Activated CD8-positive, alpha-beta T cell treated with anti-CD3 and anti-CD28 coated beads, Interleukin-2, amount 10 ng/mL, durations not matched to agents 7 days and 5 days (primary cell): ENCODE results near the gene PTK7. TPM values are rescaled to one million over a fixed set of nuclear protein-coding genes. Genes with fewer than 3 reads are reported as not detected.

Experiments used
- ATAC-seq: fragments of 150-1000 bp; cut with Tn5 transposase; one replicate; pipeline ENCODE4 v1.10.0; 2021; ENCODE audit warnings: moderate library complexity
- CTCF ChIA-PET: fragments of 350-600 bp; sonication (Branson Sonifier 250); formaldehyde crosslinking; loops from one replicate; lab custom pipeline; 2021; ENCODE audit warnings: antibody characterized with exemption; lab: Charles Lee
- POLR2A ChIA-PET: fragments of 350-600 bp; sonication (Branson Sonifier 250); formaldehyde crosslinking; loops from one replicate; lab custom pipeline; 2021; ENCODE audit warnings: antibody characterized with exemption; lab: Charles Lee
- DNase-seq: peaks from one replicate; pipeline ENCODE4 v3.0.0-alpha.2; 2020
- H3K27ac Mint-ChIP-seq: one replicate; pipeline ENCODE4 v1.8.0; 2021; ENCODE audit warnings: mild to moderate bottlenecking, mixed read lengths
- H3K27me3 Mint-ChIP-seq: one replicate; pipeline ENCODE4 v1.8.0; 2021; ENCODE audit warnings: low read depth, mixed read lengths
- H3K36me3 Mint-ChIP-seq: one replicate; pipeline ENCODE4 v1.8.0; 2021; ENCODE audit warnings: low read depth, mixed read lengths
- H3K4me1 Mint-ChIP-seq: one replicate; pipeline ENCODE4 v1.8.0; 2021; ENCODE audit warnings: low read depth, mixed read lengths
- H3K4me3 Mint-ChIP-seq: one replicate; pipeline ENCODE4 v1.8.0; 2021; ENCODE audit warnings: mild to moderate bottlenecking, mixed read lengths
- H3K9me3 Mint-ChIP-seq: one replicate; pipeline ENCODE4 v1.8.0; 2022; ENCODE audit warnings: mixed read lengths; ENCODE audit not compliant: insufficient read depth
- total RNA-seq, 2 experiments: library from RNA; stranded (reverse); gene quantifications; one replicate each; pipeline ENCODE4 v1.2.3, GENCODE V29; 2021

The PTK7 gene
- total RNA-seq, 2 experiments from 2014 or later = 1.2 to 1.8 TPM

GRCh38 chr6:43055966-43056365 lies 20.1 kb upstream of the PTK7 start:
- POLR2A ChIA-PET = interaction anchor here (1.7 kb wide), 1 partner anchor 76 kb away, joined by 9 read pairs; no protein-coding TSS in a partner anchor
- H3K36me3 Mint-ChIP-seq = peaks cover 36% of the 10 kb centered on the region

GRCh38 chr6:43058531-43058930 lies 17.6 kb upstream of the PTK7 start:
- CTCF ChIA-PET = interaction anchor here (1.4 to 1.5 kb wide), 2 partner anchors 45 to 84 kb away, joined by 4 to 8 read pairs; partner anchors contain the start of genes KLHDC3 and MEA1
- no peaks in the 10 kb centered on the region for H3K27me3 Mint-ChIP-seq
- no peaks in the 10 kb centered on the region for H3K9me3 Mint-ChIP-seq
- peaks cover 27% of the 10 kb centered on the region for H3K36me3 Mint-ChIP-seq
- POLR2A ChIA-PET = interaction anchor here (0.8 to 1.3 kb wide), 3 partner anchors 74 to 85 kb away, joined by 3 to 6 read pairs (median 5); partner anchors contain the start of gene PPP2R5D
- peak overlapping the region; percentile 95 for H3K4me3 Mint-ChIP-seq
- no peak for ATAC-seq
- DNase-seq = no peak
- H3K27ac Mint-ChIP-seq = peak overlapping the region; percentile 98
- H3K4me1 Mint-ChIP-seq = peaks cover 32% of the 10 kb centered on the region

More at GRCh38 chr6:43055966-43056365, 20.1 kb upstream of the PTK7 start:
- Mint-ChIP-seq H3K4me1 (peaks cover 49% of the 10 kb centered on the region), H3K27ac (no peak overlapping the region), H3K4me3 (no peak overlapping the region), H3K27me3 (no peaks in the 10 kb centered on the region), H3K9me3 (no peaks in the 10 kb centered on the region)
- CTCF ChIA-PET = interaction anchor here (0.9 kb wide), 1 partner anchor 42 kb away, joined by 3 read pairs; no protein-coding TSS in a partner anchor
- DNase-seq (no peak), ATAC-seq (no peak)

GRCh38 chr6:43059168-43060033 lies 16.7 kb upstream of the PTK7 start, which contains the start of the genes KLC4 and MRPL2:
TSS of gene KLC4 (plus strand) at chr6:43059631. CDS start at chr6:43061336, 1,705 bp downstream.
TSS of gene MRPL2 (minus strand) at chr6:43059434. CDS start at chr6:43059381, 53 bp downstream.
- DNase-seq = peak; percentile 99
- H3K27me3 Mint-ChIP-seq = no peaks in the 10 kb centered on the region
- POLR2A ChIA-PET = interaction anchor here (0.7 to 1.4 kb wide), 7 partner anchors 10 to 418 kb away, joined by 3 to 6 read pairs (median 3); partner anchors contain the start of genes KLHDC3, MEA1, PPP2R5D and TJAP1
- no peaks in the 10 kb centered on the region for H3K9me3 Mint-ChIP-seq
- ATAC-seq = peak; percentile 95
- peaks cover 21% of the 10 kb centered on the region for H3K36me3 Mint-ChIP-seq
- CTCF ChIA-PET = interaction anchor here (0.7 to 1.5 kb wide), 5 partner anchors 10 to 339 kb away, joined by 3 to 8 read pairs (median 4); partner anchors contain the start of genes KLHDC3 and MEA1
- H3K27ac Mint-ChIP-seq = peak within 1 kb of the TSS; percentile 98
- H3K4me1 Mint-ChIP-seq = peaks cover 25% of the 10 kb centered on the region
- H3K4me3 Mint-ChIP-seq = peak within 1 kb of the TSS; percentile 95

- Mint-ChIP-seq H3K27me3 (no peaks in the 10 kb centered on the region), H3K27ac (peak overlapping the region; percentile 98), H3K4me1 (peaks cover 24% of the 10 kb centered on the region), H3K36me3 (peaks cover 21% of the 10 kb centered on the region), H3K9me3 (no peaks in the 10 kb centered on the region), H3K4me3 (peak overlapping the region; percentile 95)
- ChIA-PET CTCF (interaction anchor here (0.6 to 1.5 kb wide), 6 partner anchors 9 to 132 kb away, joined by 3 to 8 read pairs (median 3); no protein-coding TSS in a partner anchor), POLR2A (interaction anchor here (1.4 kb wide), 1 partner anchor 164 kb away, joined by 3 read pairs; no protein-coding TSS in a partner anchor)
- no peak for ATAC-seq
- no peak for DNase-seq
Measured at GRCh38 chr6:43060034-43060754, 15.9 kb upstream of the PTK7 start.

GRCh38 chr6:43060755-43061633 lies 15.1 kb upstream of the PTK7 start:
- peak overlapping the region; percentile 98 for H3K27ac Mint-ChIP-seq
- no peak for DNase-seq
- H3K4me1 Mint-ChIP-seq = peaks cover 24% of the 10 kb centered on the region
- ChIA-PET POLR2A (no interaction called here), CTCF (interaction anchor here (0.6 to 1.5 kb wide), 4 partner anchors 8 to 126 kb away, joined by 3 to 8 read pairs (median 3); no protein-coding TSS in a partner anchor)
- H3K36me3 Mint-ChIP-seq = peaks cover 14% of the 10 kb centered on the region
- peak overlapping the region; percentile 95 for H3K4me3 Mint-ChIP-seq
- no peak for ATAC-seq
- H3K9me3 Mint-ChIP-seq = no peaks in the 10 kb centered on the region
- H3K27me3 Mint-ChIP-seq = no peaks in the 10 kb centered on the region

- Mint-ChIP-seq H3K9me3 (no peaks in the 10 kb centered on the region), H3K4me1 (peaks cover 24% of the 10 kb centered on the region), H3K4me3 (no peak overlapping the region), H3K27ac (no peak overlapping the region), H3K27me3 (no peaks in the 10 kb centered on the region), H3K36me3 (peaks cover 10% of the 10 kb centered on the region)
- ChIA-PET CTCF (interaction anchor here (1.5 kb wide), 1 partner anchor 82 kb away, joined by 8 read pairs; no protein-coding TSS in a partner anchor), POLR2A (no interaction called here)
- DNase-seq (no peak), ATAC-seq (no peak)
Measured at GRCh38 chr6:43061861-43062260, 14.3 kb upstream of the PTK7 start.

GRCh38 chr6:43062818-43063217 lies 13.3 kb upstream of the PTK7 start:
- no peak for DNase-seq
- no peak for ATAC-seq
- Mint-ChIP-seq H3K4me1 (peaks cover 20% of the 10 kb centered on the region), H3K27ac (no peak overlapping the region), H3K4me3 (no peak overlapping the region), H3K9me3 (no peaks in the 10 kb centered on the region), H3K36me3 (peaks cover 7% of the 10 kb centered on the region), H3K27me3 (no peaks in the 10 kb centered on the region)
- CTCF ChIA-PET = interaction anchor here (1.1 to 2.4 kb wide), 2 partner anchors 9 to 81 kb away, joined by 3 to 13 read pairs; no protein-coding TSS in a partner anchor
- POLR2A ChIA-PET = no interaction called here

GRCh38 chr6:43070028-43070632 lies 6.0 kb upstream of the PTK7 start:
- H3K9me3 Mint-ChIP-seq = no peaks in the 10 kb centered on the region
- H3K36me3 Mint-ChIP-seq = no peaks in the 10 kb centered on the region
- no peak overlapping the region for H3K4me3 Mint-ChIP-seq
- H3K27ac Mint-ChIP-seq = no peak overlapping the region
- POLR2A ChIA-PET = no interaction called here
- peak; percentile 78 for ATAC-seq
- peak; percentile 43 for DNase-seq
- peaks cover 3% of the 10 kb centered on the region for H3K27me3 Mint-ChIP-seq
- H3K4me1 Mint-ChIP-seq = peaks cover 3% of the 10 kb centered on the region
- CTCF ChIA-PET = interaction anchor here (1.0 to 3.4 kb wide), 3 partner anchors 10 to 73 kb away, joined by 3 to 25 read pairs (median 3); partner anchors contain the start of gene KLC4

GRCh38 chr6:43074847-43075669 lies 1.1 kb upstream of the PTK7 start:
- H3K36me3 Mint-ChIP-seq = no peaks in the 10 kb centered on the region
- ATAC-seq (no peak), DNase-seq (no peak)
- H3K9me3 Mint-ChIP-seq = no peaks in the 10 kb centered on the region
- H3K27me3 Mint-ChIP-seq = peaks cover 25% of the 10 kb centered on the region
- no peak overlapping the region for H3K4me3 Mint-ChIP-seq
- H3K4me1 Mint-ChIP-seq = peaks cover 7% of the 10 kb centered on the region
- CTCF ChIA-PET = interaction anchor here (4.7 kb wide), 1 partner anchor 68 kb away, joined by 22 read pairs; no protein-coding TSS in a partner anchor
- POLR2A ChIA-PET = no interaction called here
- no peak overlapping the region for H3K27ac Mint-ChIP-seq
